A172 (cell line): ENCODE results near the gene BACE2. TPM values are rescaled to one million over a fixed set of nuclear protein-coding genes. Genes with fewer than 3 reads are reported as not detected.
A peak's percentile ranks its signal among the peaks of the same experiment; 100 is the strongest.

Source experiments
- DNase-seq: peaks from one replicate; pipeline ENCODE4 v3.0.0-alpha.2; 2015; ENCODE audit warnings: low spot score
- total RNA-seq: library from RNA; depleted of rRNA; stranded (reverse); fragments of >200 nt; shearing (Covaris generic); gene quantifications from 2 replicates; pipeline ENCODE4 v1.2.3, GENCODE V29; 2014; rRNA removed

BACE2 gene
- total RNA-seq, result 46.6 and 51.7 TPM in 2 replicates

DNA sequence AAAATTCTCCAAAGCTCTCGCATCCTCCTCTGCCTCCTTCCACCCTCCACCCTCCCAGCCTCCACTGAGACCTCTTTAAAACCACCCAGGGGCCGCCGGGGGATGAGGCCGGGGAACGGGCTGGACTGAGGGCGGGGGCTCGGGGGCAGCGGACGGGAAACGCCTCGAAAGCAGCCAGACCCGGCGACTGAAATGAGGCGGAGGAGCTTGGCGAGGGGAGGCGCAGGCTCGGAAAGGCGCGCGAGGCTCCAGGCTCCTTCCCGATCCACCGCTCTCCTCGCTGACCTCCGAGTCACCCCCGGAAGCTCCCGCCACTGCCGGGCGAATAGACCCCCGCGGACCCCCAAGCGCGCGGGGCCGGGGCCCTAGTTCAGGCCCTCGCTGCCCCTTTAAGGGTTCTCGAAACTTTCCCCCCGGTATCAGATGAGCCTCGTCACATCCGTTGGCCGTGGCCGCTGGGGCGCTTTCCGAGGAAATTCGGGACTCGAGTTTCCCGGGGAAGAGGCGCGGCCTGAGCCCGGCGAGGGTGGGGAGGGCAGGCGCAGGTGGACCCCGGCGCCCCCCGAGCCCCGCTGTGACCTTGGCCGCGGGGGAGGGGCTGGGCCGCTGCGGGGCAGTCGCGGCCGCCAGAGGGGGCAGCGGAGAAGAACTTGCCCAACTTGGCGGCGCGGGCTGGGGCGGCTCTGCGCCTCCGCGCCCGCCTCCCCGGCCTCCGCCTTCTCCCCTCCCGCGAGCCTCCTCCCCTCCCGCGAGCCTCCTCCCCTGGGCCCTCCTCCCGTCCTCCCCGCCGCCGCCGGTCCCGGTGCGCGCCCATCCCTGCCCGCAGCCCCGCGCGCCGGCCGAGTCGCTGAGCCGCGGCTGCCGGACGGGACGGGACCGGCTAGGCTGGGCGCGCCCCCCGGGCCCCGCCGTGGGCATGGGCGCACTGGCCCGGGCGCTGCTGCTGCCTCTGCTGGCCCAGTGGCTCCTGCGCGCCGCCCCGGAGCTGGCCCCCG is at the start of gene BACE2:
TSS of gene BACE2 (plus strand) at position 813 of the 995 bp plus-strand sequence. CDS start at position 917, 104 bp downstream.
- peak; percentile 70 for DNase-seq

DNA sequence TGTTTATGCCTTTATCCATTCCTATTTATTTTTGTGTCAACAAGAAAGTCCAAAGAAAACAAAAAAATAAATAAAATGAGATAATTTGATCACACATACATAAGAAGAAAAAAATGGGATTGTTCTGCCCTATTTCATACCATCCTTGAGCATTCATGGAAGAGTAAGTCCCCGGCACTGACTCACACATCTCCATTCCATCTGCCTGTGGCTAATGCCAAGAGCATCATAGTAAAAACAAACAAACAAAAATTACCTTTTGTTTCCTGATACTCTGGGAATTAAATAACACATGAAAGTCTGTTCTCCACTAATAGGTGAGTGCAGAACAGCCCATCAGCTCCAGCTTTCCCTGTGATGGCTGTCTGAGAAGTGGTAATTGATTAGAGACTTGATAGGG is 48.1 kb upstream of the BACE2 start:
- DNase-seq, result no peak

DNA sequence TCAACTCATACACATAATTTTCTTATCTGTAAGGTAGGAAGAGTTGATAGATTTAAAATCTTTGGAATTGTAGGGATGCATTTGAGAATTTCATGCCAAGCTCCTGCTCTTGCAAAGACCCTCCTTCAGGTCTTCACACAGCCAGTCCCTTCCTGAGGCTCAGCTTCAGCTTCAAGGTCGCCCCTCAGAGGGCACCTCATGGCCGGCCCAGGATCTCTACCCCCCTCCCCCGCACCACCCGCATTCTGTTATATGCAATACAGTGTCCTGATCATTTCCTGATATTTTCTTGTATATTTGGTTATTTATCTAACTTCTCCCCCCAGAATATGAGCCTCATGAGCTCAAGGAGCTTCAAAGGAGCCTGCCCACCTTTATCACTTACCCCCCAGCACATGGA is 47.0 kb upstream of the BACE2 start:
- no peak for DNase-seq

DNA sequence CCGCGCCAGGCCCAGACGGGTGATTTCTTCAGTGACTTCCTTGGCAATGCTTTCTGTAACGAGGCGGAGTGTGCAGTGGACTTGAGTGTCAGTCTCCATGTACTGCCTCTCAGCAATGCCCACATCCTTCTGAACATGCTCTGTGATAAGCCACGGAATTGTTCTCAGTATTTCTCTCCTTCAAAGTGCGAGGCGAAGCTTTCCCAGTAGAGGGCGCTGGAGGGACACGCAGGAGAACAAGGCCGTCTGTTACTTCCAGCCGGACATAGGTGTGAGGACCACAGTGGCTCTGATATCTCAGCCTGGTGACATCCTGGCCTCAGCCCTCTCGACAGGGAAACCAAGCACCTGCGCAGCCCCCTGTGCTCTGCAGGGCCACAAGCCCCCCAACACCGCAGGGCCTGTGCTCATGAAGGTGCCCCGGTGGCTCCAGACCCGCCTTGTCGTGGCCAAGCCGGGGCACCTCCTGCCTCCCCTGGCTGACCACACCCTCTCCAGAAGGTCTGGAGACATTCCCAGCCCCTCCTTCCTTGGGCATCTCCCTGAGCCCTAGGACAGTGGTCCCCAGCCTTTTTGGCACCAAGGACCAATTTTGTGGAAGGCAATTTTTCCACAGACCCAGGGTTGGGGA is 46.1 kb upstream of the BACE2 start:
- peak; percentile 86 for DNase-seq

DNA sequence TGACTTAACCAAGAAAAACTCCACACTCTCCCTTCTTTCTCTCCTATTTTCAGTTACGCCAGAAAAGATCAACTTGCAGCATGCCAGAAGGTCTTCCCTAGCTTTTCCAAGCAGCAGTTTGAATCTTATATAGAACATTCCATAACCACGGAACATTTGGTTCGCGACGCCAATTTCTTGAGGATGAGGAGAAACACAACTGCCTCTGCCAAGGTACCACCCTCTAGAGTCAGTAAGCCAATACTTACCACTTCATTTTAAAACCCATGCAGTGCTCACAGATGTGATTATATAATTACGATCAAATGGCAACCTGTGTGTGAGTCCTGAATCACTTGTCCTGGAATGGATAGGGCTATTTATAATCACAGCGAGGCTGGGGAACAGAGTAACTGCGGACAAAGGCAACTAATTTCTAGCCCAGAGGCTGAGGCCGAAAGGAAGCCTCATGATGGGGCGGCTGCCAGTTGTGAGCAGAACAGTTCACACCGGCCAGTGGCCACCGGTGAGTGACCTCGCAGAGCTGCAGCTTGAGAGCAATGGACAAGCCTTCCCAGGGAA is 43.2 kb upstream of the BACE2 start:
- no peak for DNase-seq

DNA sequence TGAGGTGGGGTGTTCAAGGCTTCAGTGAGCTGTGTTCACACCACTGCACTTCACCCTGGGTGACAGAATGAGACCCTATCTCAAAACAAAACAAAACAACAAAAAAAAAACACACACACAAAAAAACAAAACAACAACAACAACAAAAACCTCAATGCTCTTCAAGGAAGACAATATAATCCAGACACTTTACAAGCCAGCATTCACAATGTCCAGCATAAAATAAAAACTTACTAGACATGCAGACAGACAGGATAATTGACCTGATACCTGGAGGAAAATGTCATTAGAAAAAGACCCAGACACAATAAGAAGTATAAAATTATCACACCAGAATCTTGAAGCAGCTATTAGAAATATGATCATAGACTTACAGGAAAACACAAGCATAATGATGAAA is 39.0 kb upstream of the BACE2 start:
- DNase-seq, result no peak

DNA sequence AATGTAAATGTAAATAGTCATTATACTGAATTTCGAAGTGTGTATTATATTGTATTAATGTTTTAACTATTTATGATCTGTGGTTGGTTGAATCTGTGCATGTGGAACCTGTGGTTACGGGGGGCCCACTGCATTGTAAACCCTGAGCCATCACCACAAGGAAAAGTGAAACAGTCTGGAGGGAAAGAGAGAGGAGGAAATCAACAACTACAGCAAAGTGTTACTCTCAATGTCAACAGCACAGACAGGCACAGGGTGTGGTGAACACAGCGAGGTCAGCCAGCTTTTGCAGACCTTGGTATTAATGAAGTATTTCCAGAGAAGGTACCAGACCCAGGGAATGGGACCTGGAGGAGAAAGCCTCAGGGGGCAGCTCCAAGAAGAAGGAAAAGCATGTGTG is 37.1 kb upstream of the BACE2 start:
- DNase-seq, result no peak

DNA sequence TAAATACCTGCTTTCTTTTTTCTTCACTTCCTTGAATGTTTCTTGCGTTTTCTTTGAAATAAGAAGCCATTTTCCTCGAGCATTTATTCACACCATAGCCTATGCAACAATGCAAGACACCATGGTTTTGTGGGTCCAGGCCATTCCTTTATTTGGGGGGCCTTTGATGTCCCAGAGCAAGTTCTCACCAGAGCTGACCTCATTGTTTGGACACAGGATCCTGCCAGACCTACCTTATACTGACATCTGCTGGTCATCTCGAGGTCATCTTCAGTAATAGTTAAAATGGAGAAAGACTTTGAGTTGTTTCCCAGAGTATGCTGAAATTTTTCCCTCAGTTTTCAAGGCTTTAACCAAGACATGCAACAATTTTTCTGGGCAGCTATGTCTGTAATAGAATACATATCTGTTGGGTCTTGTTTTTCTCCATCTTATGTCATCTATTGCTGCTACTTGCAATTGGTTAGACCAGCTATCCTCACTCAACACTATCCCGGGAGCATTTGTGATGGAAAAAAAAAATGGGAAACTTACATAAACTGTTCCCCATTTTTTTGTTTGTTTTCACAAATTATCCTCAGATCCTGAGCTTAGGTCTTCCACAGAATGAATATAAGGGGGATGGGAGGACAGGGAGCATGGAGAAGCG is 34.0 kb upstream of the BACE2 start:
- DNase-seq, result peak; percentile 66

DNA sequence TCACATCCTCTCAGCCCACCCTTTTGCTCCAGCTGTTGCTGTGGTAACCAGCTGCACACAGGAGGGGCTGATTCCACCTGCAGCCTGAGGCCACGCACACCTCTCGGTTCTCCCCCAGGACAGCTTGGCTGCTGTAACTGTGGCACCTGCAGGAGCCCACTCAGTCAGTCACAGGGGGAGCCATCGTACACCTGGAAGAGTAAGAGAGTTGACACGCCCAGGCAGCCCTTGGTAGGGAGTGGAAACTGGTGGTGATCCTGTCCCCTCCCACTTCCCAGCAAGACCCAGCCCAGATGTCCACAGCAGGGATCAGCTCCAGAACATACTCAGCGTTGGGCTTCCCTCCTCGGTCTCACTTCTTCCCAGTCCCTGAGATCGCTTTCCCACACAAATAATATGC is 32.2 kb upstream of the BACE2 start:
- no peak for DNase-seq

DNA sequence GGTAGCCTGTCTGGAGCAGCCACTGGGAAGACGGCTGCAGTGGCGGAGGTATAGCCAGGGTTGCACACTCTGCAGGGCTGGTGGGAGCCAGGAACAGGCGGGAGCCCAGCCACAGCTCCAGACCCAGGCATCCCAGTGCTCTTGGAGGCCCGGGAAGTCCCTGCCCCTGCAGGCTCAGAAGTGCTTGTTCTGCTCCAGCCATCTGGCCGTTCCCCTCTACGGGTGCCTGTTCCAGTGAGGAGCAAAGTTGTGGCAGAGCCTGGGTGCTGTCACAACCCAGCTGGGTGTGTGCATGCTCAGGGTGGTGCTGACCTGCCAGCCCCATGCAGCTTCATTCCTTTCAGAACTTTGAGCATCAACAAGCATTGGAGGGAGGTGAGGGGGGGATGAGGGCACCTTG is 31.7 kb upstream of the BACE2 start:
- no peak for DNase-seq

DNA sequence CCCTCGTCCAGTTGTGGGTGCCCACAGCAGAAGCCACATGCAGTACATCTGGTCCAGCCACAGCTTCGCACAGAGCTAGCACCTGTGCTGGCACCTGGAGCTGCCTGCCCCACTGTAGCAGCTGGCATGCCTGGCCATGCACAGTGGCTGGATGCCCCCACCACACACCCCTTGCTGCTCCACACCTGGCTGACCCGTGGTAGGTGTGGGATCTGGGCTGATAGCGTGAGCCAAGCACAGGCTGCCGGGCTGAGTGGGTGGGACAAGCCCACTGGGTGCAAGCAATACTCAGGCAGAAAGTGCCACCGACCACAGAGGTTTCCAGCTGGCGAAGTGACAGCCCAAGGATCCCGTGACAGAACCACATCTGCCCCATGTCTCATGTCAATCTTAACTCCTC is 30.6 kb upstream of the BACE2 start:
- DNase-seq, result no peak

DNA sequence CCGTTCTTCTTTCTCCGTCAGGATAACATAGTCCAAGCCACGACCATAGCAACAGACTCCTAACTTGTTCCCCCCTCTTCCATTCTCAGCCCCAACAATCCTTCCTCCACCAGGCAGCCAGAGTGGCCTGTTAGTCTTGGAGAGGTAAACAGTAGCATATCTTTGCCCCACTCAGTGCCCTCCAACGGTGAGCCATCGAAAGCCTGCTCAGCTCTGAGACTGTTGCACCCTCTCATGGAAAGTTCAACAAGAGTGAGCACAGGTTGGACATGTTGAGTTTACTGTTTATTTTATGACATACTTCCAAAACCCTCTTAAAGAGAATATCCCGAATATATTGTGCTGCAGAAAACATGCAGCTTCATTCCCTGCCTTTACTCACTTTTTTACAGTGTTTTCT is 30.1 kb upstream of the BACE2 start:
- no peak for DNase-seq

DNA sequence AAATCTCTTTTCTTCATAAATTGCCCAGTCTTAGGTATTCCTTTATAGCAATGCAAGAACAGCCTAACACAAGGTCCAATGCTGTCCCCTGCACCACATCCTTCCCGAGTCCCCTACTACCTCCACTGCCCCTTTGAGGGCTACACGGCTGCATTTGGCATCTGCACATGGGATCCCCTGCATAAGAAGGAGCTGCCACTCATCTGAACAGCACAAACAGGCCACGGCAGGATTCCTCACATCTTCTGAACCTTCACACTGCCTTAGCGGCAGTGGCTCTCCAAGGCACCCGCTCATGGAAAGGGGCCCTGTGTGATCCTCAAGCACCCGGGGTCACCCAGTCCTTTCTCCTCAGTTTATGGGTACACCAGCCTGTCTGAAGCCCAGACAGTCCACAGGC is 29.2 kb upstream of the BACE2 start:
- DNase-seq, result no peak

DNA sequence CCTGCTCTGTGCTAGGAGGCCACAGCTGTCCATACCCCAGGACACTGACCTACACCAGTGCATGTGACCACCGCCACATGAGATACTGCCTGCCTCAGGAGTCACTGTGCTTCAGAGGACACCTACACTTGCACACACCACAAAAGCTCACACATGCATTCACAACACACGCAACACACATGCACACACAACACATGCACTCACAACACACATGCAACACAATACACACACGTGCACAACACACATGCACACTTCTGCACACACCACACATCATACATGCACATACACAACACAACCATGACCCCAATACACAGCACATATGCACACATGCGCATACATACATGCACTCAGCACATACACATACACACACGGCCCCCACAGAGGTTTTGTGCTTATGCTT is 28.7 kb upstream of the BACE2 start:
- no peak for DNase-seq

DNA sequence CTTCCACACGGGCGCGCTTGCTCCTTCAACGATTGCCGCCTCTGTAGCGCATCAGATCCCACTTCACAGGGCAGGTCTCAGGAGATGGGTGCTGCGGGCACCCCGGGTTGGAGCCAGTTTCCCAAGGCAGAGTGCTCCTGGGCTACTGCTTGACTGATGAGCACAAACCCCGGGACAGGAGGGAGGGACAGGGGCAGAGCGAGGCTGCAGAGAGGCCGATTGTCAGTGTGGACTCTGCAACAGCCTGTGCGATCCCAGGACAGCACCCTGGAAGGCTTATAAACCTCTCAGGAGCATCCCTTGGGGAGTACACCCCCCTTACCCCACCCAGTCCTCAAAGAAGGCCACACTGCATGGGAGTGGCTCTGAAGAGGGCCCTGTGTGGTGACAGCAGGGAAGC is 28.0 kb upstream of the BACE2 start:
- DNase-seq, result no peak

DNA sequence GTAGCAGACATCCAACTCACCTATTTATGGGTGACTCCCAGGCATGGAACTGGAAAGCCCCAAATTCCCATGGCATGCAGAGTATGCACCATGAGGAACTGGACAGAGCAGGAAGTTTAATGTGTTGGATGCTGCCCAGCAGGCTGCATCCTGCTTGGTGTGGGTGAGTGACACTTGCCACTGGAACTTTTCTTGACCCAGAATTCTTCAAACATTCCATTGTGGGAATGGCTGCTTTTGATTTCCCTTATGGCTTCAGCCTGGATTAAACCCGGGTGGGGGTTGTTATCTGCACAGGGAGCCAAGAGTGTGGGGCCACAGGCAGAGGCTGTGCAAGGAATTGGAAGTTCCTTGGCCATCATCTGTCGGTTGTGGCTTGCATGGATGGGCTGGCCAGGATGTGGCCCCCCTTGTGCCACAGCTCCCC is 26.9 kb upstream of the BACE2 start:
- DNase-seq, result peak; percentile 96

DNA sequence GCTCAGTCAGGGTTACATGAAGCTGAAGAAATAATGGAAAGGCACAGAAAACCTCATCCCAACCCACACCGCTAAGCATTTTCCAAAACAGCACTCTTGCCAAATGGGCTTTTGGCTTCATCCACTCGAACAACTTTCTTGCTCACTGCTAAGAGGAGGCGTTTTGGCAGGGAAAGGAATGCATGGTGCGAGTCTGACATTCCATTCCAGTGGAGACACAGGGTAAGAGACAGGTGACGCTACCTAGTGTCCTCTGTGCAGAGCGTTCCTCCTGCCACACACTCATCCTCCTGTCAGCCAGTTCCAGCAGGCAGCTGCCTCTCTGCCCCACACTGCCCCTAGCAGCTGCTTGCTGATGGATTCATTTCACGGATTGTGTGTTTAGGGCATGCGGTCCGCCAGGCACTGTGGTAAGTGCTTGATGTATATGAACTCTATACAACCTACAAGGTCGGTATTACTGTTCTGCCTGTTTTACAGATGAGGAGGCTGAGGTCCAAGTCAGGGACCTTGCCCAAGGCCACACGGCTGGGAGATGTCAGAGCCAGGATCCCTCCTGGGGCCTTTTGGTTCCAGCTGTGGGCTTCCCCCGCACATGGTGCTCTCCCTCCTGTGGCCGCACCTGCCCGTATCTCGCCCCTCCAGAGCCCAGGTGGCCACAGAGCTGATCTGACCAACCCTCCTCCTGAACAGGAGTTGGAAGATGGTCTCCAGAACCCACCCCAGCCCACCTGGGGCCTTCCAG is 25.7 kb upstream of the BACE2 start:
- DNase-seq, result peak; percentile 93

DNA sequence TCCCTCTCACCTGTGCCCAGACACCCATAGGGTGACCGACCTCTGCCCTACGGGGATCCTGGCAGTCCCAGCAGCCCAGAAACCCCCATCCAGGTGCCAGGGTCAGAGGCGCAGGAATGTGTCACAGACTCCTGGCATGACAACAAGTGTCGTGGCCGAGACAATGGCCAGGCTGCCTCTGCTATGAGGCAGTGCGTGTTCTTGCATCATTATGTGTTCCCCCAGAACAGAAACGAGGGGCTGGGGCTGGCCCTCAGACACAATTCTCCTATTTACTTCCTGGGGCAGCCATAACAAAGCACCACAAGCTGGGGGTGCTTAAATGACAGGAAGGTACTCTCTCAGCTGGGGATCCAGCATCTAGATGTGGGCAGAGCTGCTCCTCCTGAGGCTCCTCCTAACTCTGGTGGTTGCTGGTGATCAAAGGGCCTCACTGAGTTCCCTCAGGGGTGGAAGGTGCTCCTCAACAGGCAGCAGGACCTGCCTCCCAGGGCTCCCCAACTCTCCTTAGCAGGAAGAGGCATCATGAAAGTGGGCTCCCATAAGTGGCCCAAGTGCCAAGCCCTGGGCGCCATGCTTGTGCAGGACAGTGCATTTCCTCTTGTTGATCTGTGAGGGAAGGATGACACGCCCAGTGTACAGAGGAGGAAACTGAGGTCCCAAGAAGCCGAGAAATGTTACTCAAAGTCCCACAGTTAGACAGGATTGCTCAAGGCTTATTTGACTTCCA is 24.2 kb upstream of the BACE2 start:
- no peak for DNase-seq

DNA sequence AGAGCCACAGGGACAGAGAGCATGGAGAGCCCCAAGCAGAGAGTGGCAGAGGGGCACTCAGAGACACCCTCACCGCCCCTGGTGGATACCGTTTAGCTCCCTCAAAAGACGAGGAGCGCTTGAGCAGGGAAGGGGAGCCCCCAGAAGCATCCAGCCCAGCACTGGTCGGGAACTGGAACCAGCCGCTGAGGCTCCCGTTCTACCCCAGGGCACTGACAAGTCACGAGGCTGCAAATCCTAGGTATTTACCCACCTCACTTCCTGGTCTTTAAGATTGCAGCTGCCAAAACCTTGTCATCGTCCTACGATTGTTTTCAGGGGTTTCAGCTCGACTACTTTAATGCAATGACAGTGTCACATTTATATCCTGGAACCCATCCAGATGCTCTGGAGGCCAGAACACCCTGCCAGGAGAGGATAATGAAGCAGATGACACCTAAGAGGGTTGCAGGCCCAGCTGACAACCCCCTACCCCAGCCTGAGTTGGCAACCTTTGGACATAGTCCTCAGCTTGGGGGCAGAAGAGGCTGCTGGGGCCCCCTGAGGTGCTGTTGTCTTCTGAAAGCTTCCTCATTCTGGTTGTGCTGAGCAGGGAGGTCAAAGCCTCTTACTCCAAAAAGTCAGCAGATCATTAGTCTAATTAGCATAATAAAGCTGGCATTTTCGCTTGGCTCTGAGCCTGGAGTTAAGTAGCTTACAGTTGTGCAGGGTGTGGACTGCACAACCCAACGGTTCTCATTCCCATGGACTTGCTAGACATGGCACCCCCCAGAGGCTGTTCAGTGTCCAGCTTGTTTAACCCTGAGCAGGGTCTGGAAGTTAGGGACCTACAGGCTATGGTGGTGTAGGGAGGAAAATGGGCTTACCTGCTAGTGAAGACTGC is 20.6 kb upstream of the BACE2 start:
- DNase-seq, result no peak

DNA sequence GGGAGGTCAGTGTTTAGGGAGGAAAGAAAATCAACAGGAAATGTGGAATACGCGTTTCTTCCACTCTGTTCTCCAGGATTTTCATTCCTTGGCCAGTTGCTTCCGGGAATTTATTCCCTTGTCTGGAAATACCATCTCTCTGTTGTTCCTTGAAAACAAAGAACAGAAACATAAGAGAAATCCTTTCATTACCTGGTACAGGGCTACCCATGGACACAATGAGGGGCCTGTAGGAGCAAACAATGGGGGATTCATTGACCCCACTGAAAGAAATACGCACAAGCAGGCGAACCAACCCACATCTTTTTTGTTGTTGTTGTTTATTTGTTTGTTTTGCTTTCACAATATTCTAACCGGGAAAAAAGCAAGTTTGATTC is 20.0 kb upstream of the BACE2 start:
- DNase-seq, result no peak
